Activated CD4-positive, alpha-beta T cell treated with anti-CD3 and anti-CD28 coated beads, Interleukin-2, amount 50 U/mL, for 4 hours (primary cell): Measurements from ENCODE around the gene GTPBP6.
"Not testable (repeated sequence)": the region's sequence is repeated elsewhere in the genome, so short reads cannot be mapped to it uniquely, and the experiment has no call there.

Experiments used
- DNase-seq, 2 experiments: peaks; one replicate each; pipeline ENCODE4 v3.0.0-alpha.2; 2020

Gene GTPBP6

DNA sequence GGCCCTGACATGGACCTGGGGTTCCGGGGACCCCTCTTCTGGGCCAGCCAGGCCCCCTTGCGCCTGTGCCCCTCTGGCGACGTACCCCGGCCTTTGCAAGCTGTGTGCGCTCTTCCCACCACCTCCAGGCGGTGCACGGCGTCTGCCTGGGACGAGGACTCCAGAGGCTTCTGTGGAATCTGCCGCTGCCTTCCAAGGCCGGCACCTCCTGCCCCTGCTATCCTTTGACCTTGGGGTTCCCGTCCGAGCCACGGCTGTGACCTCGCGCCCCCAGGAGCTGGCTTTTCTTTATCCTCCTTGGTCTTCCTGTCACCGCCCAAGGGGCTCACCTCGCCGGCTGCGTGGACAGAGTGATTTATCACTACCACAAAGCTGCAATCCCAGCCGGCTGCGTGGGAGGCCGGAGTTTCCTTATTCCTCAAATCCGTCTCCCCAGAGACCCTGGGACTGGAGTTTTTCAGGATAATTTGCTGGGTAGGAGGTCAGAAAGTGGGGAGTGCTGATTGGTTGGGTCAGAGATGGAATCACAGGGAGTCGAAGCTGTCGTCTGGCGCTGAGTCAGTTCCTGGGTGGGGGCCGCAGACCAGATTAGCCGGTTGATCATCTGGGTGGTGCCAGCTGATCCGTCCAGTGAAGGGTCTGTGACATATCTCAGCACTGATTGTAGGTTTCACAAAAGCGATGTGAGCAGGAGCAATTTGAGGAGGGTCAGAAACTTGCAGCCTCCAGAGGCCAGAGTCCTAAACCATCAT, 57.3 kb downstream of the GTPBP6 start:
- DNase-seq: no peak

DNA sequence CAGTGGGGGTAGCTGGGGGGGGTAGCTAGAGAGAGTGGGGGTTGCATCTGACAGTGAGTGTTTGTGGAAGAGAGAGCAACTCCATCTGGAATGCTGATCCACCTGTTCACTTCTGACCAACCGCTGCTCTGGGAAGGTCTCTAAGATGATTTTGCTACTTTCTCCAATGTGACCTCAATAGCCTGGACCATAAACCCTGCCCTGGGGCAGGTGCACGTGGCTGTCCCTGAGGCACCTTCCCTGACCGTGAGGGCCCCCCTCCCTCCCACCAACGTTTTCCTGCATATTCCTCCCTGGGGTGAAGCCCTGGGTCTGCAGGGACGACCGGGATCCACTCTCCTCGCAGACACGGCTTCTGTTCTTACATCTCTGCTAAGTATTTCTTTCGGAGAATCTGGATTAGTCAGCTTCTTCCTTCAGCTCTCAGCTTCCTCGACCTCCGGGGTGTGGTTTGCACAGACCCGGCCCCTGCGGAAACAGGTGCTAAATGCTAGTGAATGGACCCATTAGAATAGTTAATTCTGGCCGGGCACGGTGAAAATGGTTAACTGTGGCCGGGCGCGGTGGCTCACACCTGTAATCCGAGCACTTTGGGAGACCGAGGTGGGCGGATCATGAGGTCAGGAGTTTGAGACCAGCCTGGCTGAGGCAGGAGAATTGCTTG, 58.8 kb downstream of the GTPBP6 start:
- DNase-seq: no peak

DNA sequence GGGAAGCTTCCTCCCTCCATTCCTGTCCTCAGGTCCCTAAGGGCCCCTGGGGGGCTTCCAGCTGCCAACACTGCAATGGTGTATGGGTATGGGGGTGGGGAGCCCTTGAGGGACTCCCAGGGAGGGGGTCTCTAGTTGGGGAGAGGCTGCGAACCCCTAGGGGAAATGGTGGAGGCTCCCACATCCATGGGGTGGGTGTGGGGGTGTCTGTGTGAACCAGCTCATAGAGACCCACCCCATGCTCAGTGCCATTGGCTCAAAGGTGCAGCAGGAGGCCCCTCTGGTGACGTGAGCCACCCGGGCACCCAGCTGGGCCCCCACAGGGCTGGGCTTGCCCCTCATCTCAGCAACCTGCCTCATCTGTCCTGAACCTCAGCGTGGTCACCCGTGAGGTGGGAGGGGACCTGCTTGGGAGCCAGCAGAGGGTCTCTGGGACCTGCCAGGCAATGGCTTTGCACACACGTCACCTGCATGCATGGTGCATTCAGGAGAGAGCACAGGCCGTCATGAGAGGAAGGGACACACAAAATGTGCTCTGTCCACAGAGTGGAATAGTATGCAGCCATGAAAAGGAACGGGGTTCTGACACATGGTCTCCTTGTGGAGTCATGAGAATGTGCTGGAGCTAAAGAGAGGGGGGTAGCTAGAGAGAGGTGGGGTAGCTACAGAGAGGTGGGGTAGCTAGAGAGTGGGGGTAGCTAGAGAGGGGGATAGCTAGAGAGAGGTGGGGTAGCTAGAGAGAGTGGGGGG, 60.1 kb downstream of the GTPBP6 start:
- no peak for DNase-seq

DNA sequence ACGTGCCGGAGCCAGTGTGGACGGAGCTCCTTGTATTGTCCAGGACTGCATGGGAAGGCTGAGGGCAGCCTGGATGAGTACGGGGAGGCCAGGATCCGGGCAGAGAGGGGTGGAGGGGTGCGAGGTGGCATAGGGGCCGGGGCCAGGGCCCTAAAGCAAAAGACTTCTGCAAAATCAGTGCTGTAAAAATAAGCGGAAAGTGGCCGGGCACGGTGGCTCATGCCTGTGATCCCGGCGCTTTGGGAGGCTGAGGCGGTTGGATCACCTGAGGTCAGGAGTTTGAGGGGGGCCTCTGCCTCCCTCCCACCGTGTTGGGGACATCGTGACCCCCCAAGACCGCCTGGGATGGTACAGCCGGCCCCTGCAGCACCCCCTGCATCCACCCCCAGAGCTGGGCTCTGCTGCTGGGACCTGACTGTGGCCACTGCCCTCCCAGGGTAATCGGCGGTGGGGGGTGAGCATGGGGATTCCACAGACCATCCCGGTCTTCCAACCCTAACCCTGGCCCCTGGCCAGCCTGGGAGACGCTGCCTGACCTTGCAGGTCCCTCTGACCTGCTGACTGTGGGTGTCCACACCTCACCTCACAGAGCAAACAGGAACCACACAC, 60.8 kb downstream of the GTPBP6 start:
- no peak for DNase-seq

GRCh38 chrX:257054-257453, 61.5 kb downstream of the GTPBP6 start:
- DNase-seq: not testable (repeated sequence)

GRCh38 chrX:255923-256331, 62.7 kb downstream of the GTPBP6 start:
- no peak for DNase-seq
